Brain microvascular endothelial cell (primary cell): ENCODE results near the gene OR8B2.
"Not testable (repeated sequence)": the region's sequence is repeated elsewhere in the genome, so short reads cannot be mapped to it uniquely, and the experiment has no call there.

Experiments
- DNase-seq: peaks from one replicate; pipeline ENCODE4 v3.0.0-alpha.2; 2020
- H3K27ac ChIP-seq: fragments of 250-450 bp; sonication (Bioruptor Pico); 2 replicates; pipeline ENCODE4 v1.5.1; 2020; ENCODE audit warnings: mild to moderate bottlenecking, moderate library complexity
- H3K27me3 ChIP-seq: fragments of 250-450 bp; sonication (Bioruptor Pico); replicated peaks from 2 replicates; pipeline ENCODE4 v1.5.1; 2020; ENCODE audit warnings: mild to moderate bottlenecking
- H3K36me3 ChIP-seq: fragments of 250-450 bp; sonication (Bioruptor Pico); replicated peaks from 2 replicates; pipeline ENCODE4 v1.5.1; 2020; ENCODE audit warnings: mild to moderate bottlenecking
- H3K4me3 ChIP-seq: 2 replicates; pipeline ENCODE4 v1.5.1; 2011; ENCODE audit warnings: low read depth, mild to moderate bottlenecking, control low read depth, low read length, moderate library complexity
- in situ Hi-C: cut with HindIII; loops from 2 replicates; pipeline ENCODE4 v1.10.0; 2017; ENCODE audit warnings: low sequenced_read_pairs, low pct_ligation_motif_present
- TF ChIP-seq, protein P1 (sequence below): IDR thresholded peaks from 2 replicates; pipeline ENCODE4 v1.5.1; 2011; ENCODE audit warnings: low read depth, mild to moderate bottlenecking, moderate library complexity, low read length, control low read depth, inconsistent platforms; ENCODE audit errors: missing control alignments

Gene OR8B2

DNA sequence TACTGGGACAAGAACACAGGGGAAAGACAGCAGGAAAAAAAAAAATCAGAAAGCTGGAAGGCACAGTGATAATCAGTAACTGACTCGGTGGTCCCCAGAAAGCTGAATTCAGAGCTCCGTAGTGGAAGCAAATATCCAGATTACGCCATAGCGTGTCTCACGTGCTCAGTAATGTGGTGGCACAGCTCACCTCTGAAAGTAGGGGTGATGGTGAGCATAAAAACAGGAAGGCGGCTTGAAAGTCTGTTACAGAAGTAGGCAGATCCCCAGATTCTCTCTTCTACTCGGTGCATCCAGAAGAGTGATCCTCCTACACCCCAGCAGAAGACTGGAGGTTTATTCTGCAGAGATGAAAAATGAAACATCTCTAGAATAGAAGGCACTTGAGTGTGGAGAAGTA is 25.6 kb upstream of the OR8B2 start:
- TF ChIP-seq, protein P1, sequence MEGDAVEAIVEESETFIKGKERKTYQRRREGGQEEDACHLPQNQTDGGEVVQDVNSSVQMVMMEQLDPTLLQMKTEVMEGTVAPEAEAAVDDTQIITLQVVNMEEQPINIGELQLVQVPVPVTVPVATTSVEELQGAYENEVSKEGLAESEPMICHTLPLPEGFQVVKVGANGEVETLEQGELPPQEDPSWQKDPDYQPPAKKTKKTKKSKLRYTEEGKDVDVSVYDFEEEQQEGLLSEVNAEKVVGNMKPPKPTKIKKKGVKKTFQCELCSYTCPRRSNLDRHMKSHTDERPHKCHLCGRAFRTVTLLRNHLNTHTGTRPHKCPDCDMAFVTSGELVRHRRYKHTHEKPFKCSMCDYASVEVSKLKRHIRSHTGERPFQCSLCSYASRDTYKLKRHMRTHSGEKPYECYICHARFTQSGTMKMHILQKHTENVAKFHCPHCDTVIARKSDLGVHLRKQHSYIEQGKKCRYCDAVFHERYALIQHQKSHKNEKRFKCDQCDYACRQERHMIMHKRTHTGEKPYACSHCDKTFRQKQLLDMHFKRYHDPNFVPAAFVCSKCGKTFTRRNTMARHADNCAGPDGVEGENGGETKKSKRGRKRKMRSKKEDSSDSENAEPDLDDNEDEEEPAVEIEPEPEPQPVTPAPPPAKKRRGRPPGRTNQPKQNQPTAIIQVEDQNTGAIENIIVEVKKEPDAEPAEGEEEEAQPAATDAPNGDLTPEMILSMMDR: no peak
- Histone ChIP-seq H3K36me3 (no peaks in the 10 kb centered on the region), H3K27ac (no peak overlapping the region), H3K27me3 (no peaks in the 10 kb centered on the region), H3K4me3 (no peak overlapping the region)
- DNase-seq: no peak
- in situ Hi-C loops: loop anchor here (25.0 kb wide), 1 partner anchor 177 kb away; no protein-coding TSS in a partner anchor

DNA sequence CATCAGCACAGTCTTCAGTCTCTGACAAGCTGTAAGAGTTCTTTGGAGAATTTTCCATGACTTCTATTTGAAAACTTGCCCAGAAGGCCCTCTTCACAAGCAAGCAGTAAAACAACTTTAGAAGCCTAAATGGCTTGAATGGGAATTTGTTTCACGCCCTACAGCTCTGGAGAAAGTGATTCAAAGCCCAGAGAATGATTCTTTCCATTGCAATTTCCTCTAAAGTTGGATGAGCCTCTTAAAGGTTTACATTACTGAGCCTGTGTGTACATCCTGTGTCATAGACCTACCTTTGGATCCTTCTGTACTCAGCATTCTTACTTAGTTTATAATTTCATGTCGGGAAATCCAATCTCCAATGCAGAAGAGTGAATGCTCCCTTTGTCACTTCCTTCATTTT is 21.3 kb upstream of the OR8B2 start:
- no peak for DNase-seq
- Histone ChIP-seq H3K36me3 (no peaks in the 10 kb centered on the region), H3K4me3 (no peak overlapping the region), H3K27ac (no peak overlapping the region), H3K27me3 (no peaks in the 10 kb centered on the region)
- in situ Hi-C loops: loop anchor here (25.0 kb wide), 1 partner anchor 182 kb away; no protein-coding TSS in a partner anchor
- TF ChIP-seq, protein P1: no peak

DNA sequence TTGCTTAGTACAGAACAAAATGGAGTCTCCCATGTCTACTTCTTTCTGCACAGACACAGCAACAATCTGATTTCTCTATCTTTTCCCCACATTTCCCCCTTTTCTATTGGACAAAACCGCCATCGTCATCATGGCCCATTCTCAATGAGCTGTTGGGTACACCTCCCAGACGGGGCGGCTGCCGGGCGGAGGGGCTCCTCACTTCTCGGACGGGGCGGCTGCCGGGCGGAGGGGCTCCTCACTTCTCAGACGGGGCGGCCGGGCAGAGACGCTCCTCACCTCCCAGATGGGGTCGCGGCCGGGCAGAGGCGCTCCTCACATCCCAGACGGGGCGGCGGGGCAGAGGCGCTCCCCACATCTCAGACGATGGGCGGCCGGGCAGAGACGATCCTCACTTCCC is 18.9 kb upstream of the OR8B2 start:
- DNase-seq, H3K27ac ChIP-seq, H3K4me3 ChIP-seq, H3K27me3 ChIP-seq, H3K36me3 ChIP-seq: not testable (repeated sequence)
- in situ Hi-C loops: loop anchor here (25.0 kb wide), 1 partner anchor 184 kb away; no protein-coding TSS in a partner anchor

DNA sequence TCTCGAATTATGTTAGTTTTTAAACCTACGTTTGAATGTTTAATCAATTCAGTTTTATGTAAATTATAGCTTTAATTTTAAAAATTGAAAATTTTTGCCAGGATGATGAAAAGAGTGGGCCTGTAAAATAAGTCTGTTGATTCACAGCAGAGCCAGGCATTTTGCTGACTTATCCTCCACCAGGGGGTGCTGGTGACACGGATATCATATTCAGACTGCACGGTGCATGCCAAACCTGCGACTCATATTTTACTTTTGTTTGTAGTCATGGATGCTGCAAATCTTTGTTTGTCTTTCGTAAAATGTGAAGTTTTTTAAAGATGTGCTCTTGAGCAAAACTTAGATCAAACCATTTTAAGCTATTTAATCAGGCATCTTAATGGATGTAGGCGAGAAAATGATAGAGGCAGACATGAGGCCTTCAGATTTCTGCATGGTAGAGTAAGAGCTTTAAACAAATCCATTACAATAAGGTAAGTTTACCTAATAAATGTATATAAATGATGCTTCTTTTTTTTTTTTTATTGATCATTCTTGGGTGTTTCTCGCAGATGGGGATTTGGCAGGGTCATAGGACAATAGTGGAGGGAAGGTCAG is 18.1 kb upstream of the OR8B2 start:
- in situ Hi-C loops: loop anchor here (25.0 kb wide), 1 partner anchor 185 kb away; no protein-coding TSS in a partner anchor
- TF ChIP-seq, protein P1: peak; percentile 88
- Histone ChIP-seq H3K27me3 (no peaks in the 10 kb centered on the region), H3K36me3 (no peaks in the 10 kb centered on the region), H3K27ac (no peak overlapping the region), H3K4me3 (no peak overlapping the region)
- peak; percentile 89 for DNase-seq

DNA sequence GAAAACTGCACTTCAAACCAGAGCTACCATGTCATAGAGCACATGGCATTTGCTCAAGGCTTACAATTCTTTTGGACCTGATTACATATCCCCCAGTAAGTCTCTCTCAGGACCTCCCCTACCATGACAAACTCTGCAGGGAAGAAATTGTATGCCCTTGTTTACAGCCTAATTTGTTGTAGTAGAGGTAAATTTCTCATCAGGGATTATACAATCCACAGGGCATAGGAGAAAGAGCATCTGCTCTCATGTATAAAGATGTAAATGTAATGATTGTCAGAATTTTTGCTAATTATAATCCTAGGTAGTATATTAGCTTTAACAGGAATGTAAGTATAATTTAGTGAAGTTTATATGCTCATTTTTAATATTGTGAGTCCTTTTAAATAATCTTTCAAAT is 14.6 kb upstream of the OR8B2 start, which contains the start of gene OR8B3:
TSS of gene OR8B3 (minus strand) at position 101 of the 400 bp plus-strand sequence. CDS start 1,673 bp downstream, outside the sequence.
- DNase-seq: no peak
- Histone ChIP-seq H3K27me3 (no peaks in the 10 kb centered on the region), H3K36me3 (no peaks in the 10 kb centered on the region), H3K4me3 (no peak within 1 kb of the TSS), H3K27ac (no peak within 1 kb of the TSS)
- TF ChIP-seq, protein P1: no peak
- in situ Hi-C loops: no loop called here

DNA sequence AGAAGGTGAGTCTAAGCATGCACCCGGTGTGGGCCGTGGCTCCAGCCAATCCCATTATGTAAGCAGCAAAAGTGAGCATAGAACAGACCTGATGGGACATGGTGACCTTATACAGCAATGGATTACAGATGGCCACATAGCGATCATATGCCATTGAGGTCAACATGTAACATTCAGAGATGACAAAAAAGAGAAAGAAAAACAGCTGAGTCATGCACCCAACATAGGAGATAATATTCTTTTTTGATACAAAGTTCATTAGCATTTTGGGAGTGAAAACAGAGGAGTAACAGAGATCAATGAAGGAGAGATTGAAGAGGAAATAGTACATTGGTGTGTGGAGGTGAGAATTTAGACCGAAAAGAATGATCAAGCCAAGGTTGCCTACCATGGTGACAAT is 12.5 kb upstream of the OR8B2 start:
- H3K4me3 ChIP-seq, DNase-seq, H3K36me3 ChIP-seq, in situ Hi-C loops, H3K27ac ChIP-seq, H3K27me3 ChIP-seq: not testable (repeated sequence)

DNA sequence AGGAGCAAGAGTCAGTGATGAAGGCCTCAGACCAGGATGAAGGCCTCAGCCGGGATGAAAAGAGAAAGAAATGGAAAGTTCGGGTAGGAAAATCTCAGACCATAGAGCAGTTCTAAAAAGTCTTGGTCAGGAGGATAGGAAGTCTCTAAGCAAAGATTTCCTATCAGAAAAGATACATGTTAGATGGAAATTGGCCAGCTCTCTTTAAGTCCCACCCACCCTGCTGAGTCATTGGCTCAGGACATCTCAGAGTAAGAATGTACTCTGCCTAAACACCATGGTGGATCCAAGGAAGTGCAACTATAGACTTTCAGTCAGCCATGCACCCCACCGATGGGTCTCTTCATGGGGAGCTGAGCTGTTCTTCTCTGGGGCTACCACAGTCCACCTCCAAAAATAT is 10.1 kb upstream of the OR8B2 start:
- no peaks in the 10 kb centered on the region for H3K27me3 ChIP-seq
- in situ Hi-C loops: no loop called here
- no peaks in the 10 kb centered on the region for H3K36me3 ChIP-seq
- H3K27ac ChIP-seq: no peak overlapping the region
- DNase-seq: peak; percentile 58
- H3K4me3 ChIP-seq: no peak overlapping the region
- TF ChIP-seq, protein P1: no peak

DNA sequence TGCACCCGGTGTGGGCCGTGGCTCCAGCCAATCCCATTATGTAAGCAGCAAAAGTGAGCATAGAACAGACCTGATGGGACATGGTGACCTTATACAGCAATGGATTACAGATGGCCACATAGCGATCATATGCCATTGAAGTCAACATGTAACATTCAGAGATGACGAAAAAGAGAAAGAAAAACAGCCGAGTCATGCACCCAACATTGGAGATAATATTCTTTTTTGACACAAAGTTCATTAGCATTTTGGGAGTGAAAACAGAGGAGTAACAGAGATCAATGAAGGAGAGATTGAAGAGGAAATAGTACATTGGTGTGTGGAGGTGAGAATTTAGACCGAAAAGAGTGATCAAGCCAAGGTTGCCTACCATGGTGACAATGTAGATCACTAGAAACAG is 1.4 kb downstream of the OR8B2 start:
- in situ Hi-C loops, H3K36me3 ChIP-seq, H3K4me3 ChIP-seq, H3K27ac ChIP-seq, H3K27me3 ChIP-seq, DNase-seq: not testable (repeated sequence)
